Lower lobe of right lung (tissue), 2 donors: Measurements from ENCODE around the gene EMC9. TPM values are rescaled to one million over a fixed set of nuclear protein-coding genes. Genes with fewer than 3 reads are reported as not detected.

Experiments
- ATAC-seq, 2 donors: fragments of 200-7000 bp; cut with Tn5 transposase; one replicate each; pipeline ENCODE4 v1.9.1; 2020 to 2022; ENCODE audit warnings: mild to moderate bottlenecking in 2 of 2, moderate library complexity in 2 of 2
- DNase-seq: peaks from one replicate; pipeline ENCODE4 v3.0.0-alpha.2; 2020
- H3K27ac ChIP-seq: fragments of 200-600 bp; one replicate; pipeline ENCODE4 v1.8.0; 2022
- H3K27me3 ChIP-seq: fragments of 200-600 bp; one replicate; pipeline ENCODE4 v1.8.0; 2022; ENCODE audit warnings: low read depth
- H3K36me3 ChIP-seq: fragments of 200-600 bp; one replicate; pipeline ENCODE4 v1.8.0; 2022; ENCODE audit warnings: mild to moderate bottlenecking
- H3K4me1 ChIP-seq: fragments of 200-600 bp; one replicate; pipeline ENCODE4 v1.8.0; 2022
- H3K4me3 ChIP-seq: fragments of 200-600 bp; one replicate; pipeline ENCODE4 v1.8.0; 2022; ENCODE audit warnings: mild to moderate bottlenecking
- H3K9me3 ChIP-seq: fragments of 200-600 bp; one replicate; pipeline ENCODE4 v1.8.0; 2022
- intact Hi-C: fragments of 100-400 bp; cut with DNase I; formaldehyde crosslinking; loops from one replicate; pipeline ENCODE4 v1.11.0; 2022
- total RNA-seq: library from RNA; stranded (reverse); fragmentation: NEBNext Ultra II Directional; extraction: Animal tissue kit (Norgen Biotek cat#: 25700); gene quantifications from one replicate; pipeline ENCODE4 v1.2.1, GENCODE V29; 2021
- TF ChIP-seq, protein P1 (sequence below): fragments of 200-600 bp; IDR thresholded peaks from one replicate; pipeline ENCODE4 v1.8.0; 2022; ENCODE audit warnings: antibody characterized with exemption, mild to moderate bottlenecking
- donor health status: DM: no; HTN: yes; CAD: no; lungs with severe emphysema.

Gene EMC9
- total RNA-seq, 1 donor from 2014 or later: 9.3 TPM

DNA sequence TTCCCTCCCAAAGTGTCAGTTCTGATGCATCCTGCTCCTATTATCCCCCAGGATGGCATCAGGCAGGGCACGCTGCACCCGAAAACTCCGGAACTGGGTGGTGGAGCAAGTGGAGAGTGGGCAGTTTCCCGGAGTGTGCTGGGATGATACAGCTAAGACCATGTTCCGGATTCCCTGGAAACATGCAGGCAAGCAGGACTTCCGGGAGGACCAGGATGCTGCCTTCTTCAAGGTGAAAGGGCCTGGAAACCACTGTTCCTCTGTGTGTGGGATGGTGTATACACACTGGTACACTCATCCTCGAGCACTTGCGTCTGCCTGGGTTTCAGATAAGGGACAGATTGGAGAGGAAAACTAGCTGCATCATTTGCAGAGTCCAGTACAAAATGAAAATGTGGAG is 20.7 kb upstream of the EMC9 start:
- TF ChIP-seq, protein P1, sequence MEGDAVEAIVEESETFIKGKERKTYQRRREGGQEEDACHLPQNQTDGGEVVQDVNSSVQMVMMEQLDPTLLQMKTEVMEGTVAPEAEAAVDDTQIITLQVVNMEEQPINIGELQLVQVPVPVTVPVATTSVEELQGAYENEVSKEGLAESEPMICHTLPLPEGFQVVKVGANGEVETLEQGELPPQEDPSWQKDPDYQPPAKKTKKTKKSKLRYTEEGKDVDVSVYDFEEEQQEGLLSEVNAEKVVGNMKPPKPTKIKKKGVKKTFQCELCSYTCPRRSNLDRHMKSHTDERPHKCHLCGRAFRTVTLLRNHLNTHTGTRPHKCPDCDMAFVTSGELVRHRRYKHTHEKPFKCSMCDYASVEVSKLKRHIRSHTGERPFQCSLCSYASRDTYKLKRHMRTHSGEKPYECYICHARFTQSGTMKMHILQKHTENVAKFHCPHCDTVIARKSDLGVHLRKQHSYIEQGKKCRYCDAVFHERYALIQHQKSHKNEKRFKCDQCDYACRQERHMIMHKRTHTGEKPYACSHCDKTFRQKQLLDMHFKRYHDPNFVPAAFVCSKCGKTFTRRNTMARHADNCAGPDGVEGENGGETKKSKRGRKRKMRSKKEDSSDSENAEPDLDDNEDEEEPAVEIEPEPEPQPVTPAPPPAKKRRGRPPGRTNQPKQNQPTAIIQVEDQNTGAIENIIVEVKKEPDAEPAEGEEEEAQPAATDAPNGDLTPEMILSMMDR: no peak
- intact Hi-C loops: no loop called here
- peak overlapping the region; percentile 97 for H3K27ac ChIP-seq
- peaks cover 81% of the 10 kb centered on the region for H3K36me3 ChIP-seq
- peak overlapping the region; percentile 81 for H3K4me3 ChIP-seq
- H3K4me1 ChIP-seq: peaks cover 31% of the 10 kb centered on the region
- H3K9me3 ChIP-seq: no peaks in the 10 kb centered on the region
- DNase-seq: peak; percentile 28
- no peaks in the 10 kb centered on the region for H3K27me3 ChIP-seq
- peak in 1 of 2 donors; percentile 22 for ATAC-seq

DNA sequence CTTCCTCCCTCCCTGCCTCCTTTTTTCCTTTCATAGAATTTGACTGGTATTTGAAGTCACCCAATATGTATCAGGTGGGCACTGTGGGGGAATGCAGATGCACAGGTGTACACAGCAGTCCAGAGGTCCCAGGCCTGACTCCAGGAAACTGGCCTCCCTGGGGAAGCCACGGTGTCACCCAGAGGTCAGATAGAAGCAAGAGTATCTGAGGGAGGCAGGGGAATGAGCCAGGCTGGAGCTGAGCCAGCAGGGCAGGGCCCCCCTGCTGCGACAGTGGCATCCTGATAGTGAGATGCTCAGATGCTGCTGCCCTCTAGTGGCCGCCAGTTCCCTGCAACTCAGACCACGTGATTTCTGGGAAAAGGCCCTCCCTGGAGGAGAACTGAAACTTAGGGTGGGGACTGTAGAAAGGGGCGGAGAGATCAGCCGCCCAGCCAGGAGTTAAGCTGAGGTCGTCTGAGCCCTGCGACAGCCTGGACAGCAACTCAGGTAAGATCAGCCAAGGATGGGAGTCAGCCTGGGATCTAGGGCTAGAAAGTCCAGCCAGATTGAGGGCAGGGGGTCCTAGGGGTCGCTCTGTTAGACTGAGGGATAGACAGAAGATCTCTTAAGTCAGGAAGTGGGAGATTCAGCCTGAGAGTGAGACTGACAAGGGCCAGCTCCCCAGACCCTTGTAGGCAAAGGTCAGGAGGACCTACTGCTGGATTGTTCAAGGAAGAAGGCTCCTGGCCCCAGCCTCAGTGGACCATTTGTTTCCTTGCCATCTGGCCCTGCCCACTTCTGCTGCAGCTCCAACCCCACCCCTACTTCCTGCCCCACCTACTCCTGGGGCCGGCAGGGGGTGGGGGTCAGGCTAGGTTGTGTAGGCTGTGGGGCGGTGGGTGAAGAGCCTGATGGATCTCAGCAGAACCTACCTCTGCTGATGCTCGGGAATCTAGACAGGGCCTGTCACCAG is 19.7 kb upstream of the EMC9 start, which contains the start of gene IRF9:
Gene IRF9 (plus strand): TSS at position 416 of the 955 bp plus-strand sequence. CDS start 880 bp downstream, outside the sequence.
- Histone ChIP-seq H3K9me3 (no peaks in the 10 kb centered on the region), H3K36me3 (peaks cover 81% of the 10 kb centered on the region), H3K27me3 (no peaks in the 10 kb centered on the region), H3K4me3 (peak within 1 kb of the TSS; percentile 81), H3K4me1 (peaks cover 31% of the 10 kb centered on the region), H3K27ac (peak within 1 kb of the TSS; percentile 97)
- TF ChIP-seq, protein P1: peak; percentile 96
- peak; percentile 96 for ATAC-seq
- DNase-seq: peak; percentile 95
- intact Hi-C loops: no loop called here

DNA sequence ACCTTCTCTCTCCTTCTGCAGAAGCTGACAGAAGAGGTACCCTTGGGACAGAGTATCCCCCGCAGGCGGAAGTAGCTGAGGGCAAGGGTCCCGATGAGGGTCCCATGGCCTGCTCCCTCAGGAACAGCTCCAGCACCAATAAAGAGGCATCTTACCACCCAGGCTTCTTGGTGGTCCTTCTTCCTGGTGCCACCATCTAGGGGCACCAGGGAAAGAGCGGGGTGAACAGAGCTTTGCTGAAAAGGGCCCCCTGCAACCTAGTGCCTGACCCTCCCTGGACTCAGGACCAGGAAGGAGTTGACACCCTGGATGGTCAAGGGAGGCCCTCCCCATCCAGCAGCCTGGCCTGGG is 19.1 kb upstream of the EMC9 start:
- no peaks in the 10 kb centered on the region for H3K9me3 ChIP-seq
- H3K27ac ChIP-seq: peak overlapping the region; percentile 97
- TF ChIP-seq, protein P1: no peak
- H3K36me3 ChIP-seq: peaks cover 81% of the 10 kb centered on the region
- DNase-seq: no peak
- H3K4me3 ChIP-seq: no peak overlapping the region
- intact Hi-C loops: no loop called here
- peaks cover 31% of the 10 kb centered on the region for H3K4me1 ChIP-seq
- no peak for ATAC-seq
- no peaks in the 10 kb centered on the region for H3K27me3 ChIP-seq

DNA sequence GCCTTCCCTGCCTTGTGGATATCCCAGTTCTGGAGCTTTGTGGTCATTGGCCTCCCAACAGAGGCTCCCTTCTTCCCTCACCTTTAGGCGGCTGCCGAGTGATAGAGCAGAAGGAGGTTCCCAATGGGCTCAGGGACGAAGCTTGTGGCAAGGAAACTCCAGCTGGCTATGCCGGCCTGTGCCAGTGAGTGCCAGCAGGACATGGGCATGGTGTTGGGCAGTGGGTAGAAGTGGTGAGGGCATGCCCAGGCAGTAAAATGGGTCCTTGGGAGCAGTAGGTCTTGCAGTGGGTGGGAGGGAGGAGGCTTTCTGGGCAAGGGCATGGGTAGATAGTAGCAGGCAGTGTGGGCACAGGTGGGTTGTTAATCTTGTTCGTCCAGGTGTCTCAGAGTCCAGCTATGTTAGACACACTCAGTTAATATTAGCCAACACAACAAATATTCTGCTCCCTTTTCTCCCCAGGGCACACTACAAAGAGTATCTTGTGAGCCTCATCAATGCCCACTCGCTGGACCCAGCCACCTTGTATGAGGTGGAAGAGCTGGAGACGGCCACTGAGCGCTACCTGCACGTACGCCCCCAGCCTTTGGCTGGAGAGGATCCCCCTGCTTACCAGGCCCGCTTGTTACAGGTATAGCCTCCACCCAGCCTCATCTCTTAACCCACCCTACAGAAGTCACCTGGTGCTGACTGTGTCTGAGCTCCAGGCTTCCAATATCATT is 18.5 kb upstream of the EMC9 start:
- intact Hi-C loops: no loop called here
- Histone ChIP-seq H3K4me3 (no peak overlapping the region), H3K36me3 (peaks cover 81% of the 10 kb centered on the region), H3K27ac (peak overlapping the region; percentile 97), H3K9me3 (no peaks in the 10 kb centered on the region), H3K4me1 (peaks cover 31% of the 10 kb centered on the region), H3K27me3 (no peaks in the 10 kb centered on the region)
- peak; percentile 46 for DNase-seq
- TF ChIP-seq, protein P1: no peak
- no peak for ATAC-seq

DNA sequence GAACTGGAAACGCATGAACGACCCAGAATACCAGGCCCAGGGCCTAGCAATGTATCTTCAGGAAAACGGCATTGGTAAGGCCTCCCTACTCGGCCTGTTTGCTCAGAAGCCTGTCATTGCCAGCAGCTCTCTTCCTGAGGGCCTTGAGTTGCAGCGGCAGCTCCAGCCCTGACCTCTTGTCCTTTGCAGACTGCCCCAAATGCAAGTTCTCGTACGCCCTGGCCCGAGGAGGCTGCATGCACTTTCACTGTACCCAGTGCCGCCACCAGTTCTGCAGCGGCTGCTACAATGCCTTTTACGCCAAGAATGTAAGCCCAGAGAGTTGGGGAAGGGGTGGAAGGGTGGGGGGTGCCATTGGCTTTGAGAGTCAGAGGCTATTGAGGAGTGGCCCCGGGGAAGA is 15.9 kb upstream of the EMC9 start:
- TF ChIP-seq, protein P1: no peak
- Histone ChIP-seq H3K9me3 (no peaks in the 10 kb centered on the region), H3K4me1 (peaks cover 14% of the 10 kb centered on the region), H3K27me3 (no peaks in the 10 kb centered on the region), H3K36me3 (peaks cover 82% of the 10 kb centered on the region), H3K4me3 (no peak overlapping the region), H3K27ac (no peak overlapping the region)
- ATAC-seq (no peak), DNase-seq (no peak)
- intact Hi-C loops: no loop called here
